Upper lobe of right lung (tissue), 1 donor: ENCODE data around the gene RARB. TPM values are rescaled to one million over a fixed set of nuclear protein-coding genes. Genes with fewer than 3 reads are reported as not detected.

ENCODE experiments used
- ATAC-seq: fragments of 200-7000 bp; cut with Tn5 transposase; one replicate; pipeline ENCODE4 v1.9.1; 2020; ENCODE audit warnings: mild to moderate bottlenecking, moderate library complexity
- DNase-seq: peaks from one replicate; pipeline ENCODE4 v3.0.0-alpha.2; 2020
- H3K27ac ChIP-seq: fragments of 200-600 bp; one replicate; pipeline ENCODE4 v1.8.0; 2022
- H3K27me3 ChIP-seq: fragments of 200-600 bp; one replicate; pipeline ENCODE4 v1.8.0; 2022; ENCODE audit warnings: mild to moderate bottlenecking
- H3K36me3 ChIP-seq: fragments of 200-600 bp; one replicate; pipeline ENCODE4 v1.8.0; 2022
- H3K4me1 ChIP-seq: fragments of 200-600 bp; one replicate; pipeline ENCODE4 v1.8.0; 2022
- H3K4me3 ChIP-seq: fragments of 200-600 bp; one replicate; pipeline ENCODE4 v1.8.0; 2022; ENCODE audit warnings: mild to moderate bottlenecking
- H3K9me3 ChIP-seq: fragments of 200-600 bp; one replicate; pipeline ENCODE4 v1.8.0; 2022
- intact Hi-C: fragments of 100-400 bp; cut with DNase I; formaldehyde crosslinking; loops from one replicate; pipeline ENCODE4 v1.11.0; 2022
- total RNA-seq: library from RNA; stranded (reverse); fragmentation: NEBNext Ultra II Directional; extraction: Animal tissue kit (Norgen Biotek cat#: 25700); gene quantifications from one replicate; pipeline ENCODE4 v1.2.1, GENCODE V29; 2021
- TF ChIP-seq, protein P1 (sequence below): fragments of 200-600 bp; IDR thresholded peaks from one replicate; pipeline ENCODE4 v1.8.0; 2022; ENCODE audit warnings: antibody characterized with exemption
- donor health status: DM: no; HTN: yes; CAD: no; lungs with severe emphysema.

RARB gene
- total RNA-seq, 1 donor from 2014 or later, result 5.8 TPM

GRCh38 chr3:25427563-25427941 is 511 bp upstream of the RARB start:
- intact Hi-C loops, result no loop called here
- Histone ChIP-seq H3K9me3 (no peaks in the 10 kb centered on the region), H3K36me3 (no peaks in the 10 kb centered on the region), H3K27me3 (no peaks in the 10 kb centered on the region), H3K4me1 (no peaks in the 10 kb centered on the region), H3K27ac (peak overlapping the region; percentile 79), H3K4me3 (peak overlapping the region; percentile 60)
- DNase-seq (no peak), ATAC-seq (no peak)
- TF ChIP-seq, protein P1, sequence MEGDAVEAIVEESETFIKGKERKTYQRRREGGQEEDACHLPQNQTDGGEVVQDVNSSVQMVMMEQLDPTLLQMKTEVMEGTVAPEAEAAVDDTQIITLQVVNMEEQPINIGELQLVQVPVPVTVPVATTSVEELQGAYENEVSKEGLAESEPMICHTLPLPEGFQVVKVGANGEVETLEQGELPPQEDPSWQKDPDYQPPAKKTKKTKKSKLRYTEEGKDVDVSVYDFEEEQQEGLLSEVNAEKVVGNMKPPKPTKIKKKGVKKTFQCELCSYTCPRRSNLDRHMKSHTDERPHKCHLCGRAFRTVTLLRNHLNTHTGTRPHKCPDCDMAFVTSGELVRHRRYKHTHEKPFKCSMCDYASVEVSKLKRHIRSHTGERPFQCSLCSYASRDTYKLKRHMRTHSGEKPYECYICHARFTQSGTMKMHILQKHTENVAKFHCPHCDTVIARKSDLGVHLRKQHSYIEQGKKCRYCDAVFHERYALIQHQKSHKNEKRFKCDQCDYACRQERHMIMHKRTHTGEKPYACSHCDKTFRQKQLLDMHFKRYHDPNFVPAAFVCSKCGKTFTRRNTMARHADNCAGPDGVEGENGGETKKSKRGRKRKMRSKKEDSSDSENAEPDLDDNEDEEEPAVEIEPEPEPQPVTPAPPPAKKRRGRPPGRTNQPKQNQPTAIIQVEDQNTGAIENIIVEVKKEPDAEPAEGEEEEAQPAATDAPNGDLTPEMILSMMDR, result no peak

- ATAC-seq (no peak), DNase-seq (no peak)
- Histone ChIP-seq H3K4me1 (no peaks in the 10 kb centered on the region), H3K36me3 (no peaks in the 10 kb centered on the region), H3K9me3 (no peaks in the 10 kb centered on the region), H3K4me3 (peak overlapping the region; percentile 60), H3K27me3 (no peaks in the 10 kb centered on the region), H3K27ac (peak overlapping the region; percentile 79)
- TF ChIP-seq, protein P1, result no peak
- intact Hi-C loops, result no loop called here
These were observed 799 bp downstream of the RARB start for GRCh38 chr3:25428789-25429335.

DNA sequence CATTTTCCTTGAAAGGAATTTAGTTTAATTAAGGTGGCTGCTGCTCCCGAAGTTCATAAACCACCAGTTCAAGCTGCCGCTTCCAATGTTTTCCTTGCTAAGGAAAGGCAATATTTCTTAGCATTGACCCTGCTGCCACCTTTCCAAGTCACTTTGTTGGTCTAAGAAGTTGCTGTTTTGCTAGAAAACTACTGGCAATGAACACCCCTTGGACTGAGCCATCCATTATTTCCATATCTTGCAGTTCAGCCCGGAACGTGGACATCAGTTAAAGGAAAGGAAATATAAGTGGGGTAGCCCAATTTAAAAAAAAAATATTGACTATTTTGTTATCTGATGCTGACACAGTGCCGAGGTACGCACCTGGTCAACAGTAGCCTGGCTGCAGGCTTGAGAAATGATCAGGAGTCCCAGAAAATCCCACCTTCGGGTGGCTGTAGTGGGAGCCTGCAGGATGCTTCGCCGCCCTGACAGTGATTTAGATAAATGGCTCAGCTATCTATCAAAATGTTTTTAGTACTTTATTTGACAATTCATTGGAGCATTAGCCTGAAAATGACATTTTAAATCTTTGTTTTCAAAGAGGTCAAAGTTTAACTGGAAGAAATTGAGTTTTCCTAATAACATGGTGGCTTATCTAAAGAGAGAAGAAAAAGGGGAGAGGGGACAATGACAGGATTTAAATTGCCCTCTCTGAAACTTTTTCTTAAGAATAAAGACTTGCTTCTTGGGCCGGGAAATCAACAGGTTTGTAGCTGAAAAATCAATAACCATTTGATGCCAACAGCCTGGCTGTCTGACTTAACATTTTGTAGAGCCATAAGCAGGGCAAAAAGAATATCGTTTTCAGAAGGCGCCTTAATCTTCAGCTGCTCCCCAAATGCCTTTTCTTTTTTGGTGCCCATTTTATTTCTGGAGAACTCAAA is 1.6 kb downstream of the RARB start:
- Histone ChIP-seq H3K36me3 (no peaks in the 10 kb centered on the region), H3K4me3 (peak overlapping the region; percentile 60), H3K27me3 (no peaks in the 10 kb centered on the region), H3K9me3 (no peaks in the 10 kb centered on the region), H3K27ac (peak overlapping the region; percentile 79), H3K4me1 (no peaks in the 10 kb centered on the region)
- TF ChIP-seq, protein P1, result no peak
- DNase-seq (no peak), ATAC-seq (no peak)
- intact Hi-C loops, result no loop called here

DNA sequence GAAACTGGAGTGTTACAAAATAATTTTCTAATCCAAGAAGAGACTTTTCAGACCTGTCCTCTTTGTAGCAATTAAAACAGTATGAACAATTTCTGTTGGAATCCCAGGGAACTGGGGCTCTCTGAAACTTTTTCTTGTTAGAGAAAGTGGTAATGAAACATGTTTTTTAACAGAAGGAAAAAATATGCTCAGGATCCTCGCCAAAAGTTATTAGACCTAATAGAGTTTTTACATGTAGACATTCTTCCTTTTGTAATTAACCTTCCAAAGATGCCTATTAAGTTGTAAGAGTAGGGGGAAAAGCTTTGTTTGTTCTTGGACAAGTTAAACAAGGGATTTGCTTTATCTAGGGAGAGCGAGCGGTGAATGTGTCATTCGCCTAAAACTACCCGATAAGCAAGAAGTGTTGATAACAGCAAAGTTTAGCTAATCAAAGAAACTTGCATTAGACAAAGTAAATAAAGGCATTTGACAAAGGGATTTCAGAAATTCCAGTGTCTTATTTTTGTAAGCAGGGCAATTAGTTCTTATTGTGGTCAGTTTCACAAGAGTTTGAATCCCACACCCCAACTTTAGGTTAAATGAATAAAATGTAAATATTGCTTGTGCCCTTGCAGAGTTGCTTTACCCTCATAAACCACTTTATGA is 2.3 kb downstream of the RARB start:
- H3K27ac ChIP-seq, result peak overlapping the region; percentile 79
- peak overlapping the region; percentile 60 for H3K4me3 ChIP-seq
- no peaks in the 10 kb centered on the region for H3K27me3 ChIP-seq
- TF ChIP-seq, protein P1, result no peak
- ATAC-seq, result no peak
- H3K9me3 ChIP-seq, result no peaks in the 10 kb centered on the region
- intact Hi-C loops, result no loop called here
- H3K36me3 ChIP-seq, result no peaks in the 10 kb centered on the region
- no peak for DNase-seq
- no peaks in the 10 kb centered on the region for H3K4me1 ChIP-seq

DNA sequence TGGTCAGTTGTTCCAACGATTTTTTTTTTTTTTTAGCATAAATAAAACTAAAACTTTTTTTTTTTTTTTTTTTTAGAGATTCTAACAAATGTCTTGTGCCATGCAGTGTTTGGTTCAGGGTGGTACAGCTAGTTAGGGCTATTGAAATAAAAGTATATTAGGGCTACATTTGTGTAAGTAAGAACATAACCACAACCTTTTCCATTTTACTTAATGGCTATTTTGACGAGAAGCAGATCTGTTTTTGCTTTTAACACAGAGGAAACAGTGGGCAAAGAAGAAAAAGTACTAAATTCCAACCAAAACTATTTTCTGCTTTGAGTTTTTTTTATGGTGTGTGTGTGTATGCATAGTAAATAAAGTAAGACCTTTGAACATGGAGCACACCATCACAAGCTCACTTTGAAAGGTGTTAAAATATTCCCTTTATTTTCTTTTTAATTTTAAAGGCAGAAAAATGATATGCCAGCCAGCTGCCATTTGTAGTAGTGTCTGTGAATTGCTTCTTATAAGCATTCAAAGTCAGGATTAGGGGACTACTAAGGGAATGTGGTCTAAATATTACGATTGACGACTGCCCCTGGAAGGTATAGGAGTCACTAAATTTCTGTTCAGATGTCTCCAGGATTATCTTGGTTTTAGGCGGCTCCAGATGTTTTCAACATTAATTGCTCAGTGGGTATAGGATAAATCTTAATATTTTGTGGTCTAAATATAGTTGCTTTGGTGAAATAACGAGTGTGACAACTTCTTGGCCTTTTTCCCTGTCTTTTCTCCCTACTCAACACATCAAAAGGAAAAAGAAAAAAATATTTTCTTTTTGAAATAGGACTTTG is 3.1 kb downstream of the RARB start:
- no peaks in the 10 kb centered on the region for H3K4me1 ChIP-seq
- H3K36me3 ChIP-seq, result no peaks in the 10 kb centered on the region
- H3K9me3 ChIP-seq, result no peaks in the 10 kb centered on the region
- H3K4me3 ChIP-seq, result peak overlapping the region; percentile 60
- H3K27ac ChIP-seq, result peak overlapping the region; percentile 79
- ATAC-seq (no peak), DNase-seq (no peak)
- intact Hi-C loops, result no loop called here
- no peaks in the 10 kb centered on the region for H3K27me3 ChIP-seq
- TF ChIP-seq, protein P1, result no peak
